Fibroblast of upper back skin (primary cell): ENCODE measurements around the gene DSG4.
"Not testable (repeated sequence)": the region's sequence is repeated elsewhere in the genome, so short reads cannot be mapped to it uniquely, and the experiment has no call there.

ENCODE experiments used
- DNase-seq: peaks from one replicate; pipeline ENCODE4 v3.0.0-alpha.2; 2013

DSG4 gene, protein sequence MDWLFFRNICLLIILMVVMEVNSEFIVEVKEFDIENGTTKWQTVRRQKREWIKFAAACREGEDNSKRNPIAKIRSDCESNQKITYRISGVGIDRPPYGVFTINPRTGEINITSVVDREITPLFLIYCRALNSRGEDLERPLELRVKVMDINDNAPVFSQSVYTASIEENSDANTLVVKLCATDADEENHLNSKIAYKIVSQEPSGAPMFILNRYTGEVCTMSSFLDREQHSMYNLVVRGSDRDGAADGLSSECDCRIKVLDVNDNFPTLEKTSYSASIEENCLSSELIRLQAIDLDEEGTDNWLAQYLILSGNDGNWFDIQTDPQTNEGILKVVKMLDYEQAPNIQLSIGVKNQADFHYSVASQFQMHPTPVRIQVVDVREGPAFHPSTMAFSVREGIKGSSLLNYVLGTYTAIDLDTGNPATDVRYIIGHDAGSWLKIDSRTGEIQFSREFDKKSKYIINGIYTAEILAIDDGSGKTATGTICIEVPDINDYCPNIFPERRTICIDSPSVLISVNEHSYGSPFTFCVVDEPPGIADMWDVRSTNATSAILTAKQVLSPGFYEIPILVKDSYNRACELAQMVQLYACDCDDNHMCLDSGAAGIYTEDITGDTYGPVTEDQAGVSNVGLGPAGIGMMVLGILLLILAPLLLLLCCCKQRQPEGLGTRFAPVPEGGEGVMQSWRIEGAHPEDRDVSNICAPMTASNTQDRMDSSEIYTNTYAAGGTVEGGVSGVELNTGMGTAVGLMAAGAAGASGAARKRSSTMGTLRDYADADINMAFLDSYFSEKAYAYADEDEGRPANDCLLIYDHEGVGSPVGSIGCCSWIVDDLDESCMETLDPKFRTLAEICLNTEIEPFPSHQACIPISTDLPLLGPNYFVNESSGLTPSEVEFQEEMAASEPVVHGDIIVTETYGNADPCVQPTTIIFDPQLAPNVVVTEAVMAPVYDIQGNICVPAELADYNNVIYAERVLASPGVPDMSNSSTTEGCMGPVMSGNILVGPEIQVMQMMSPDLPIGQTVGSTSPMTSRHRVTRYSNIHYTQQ

GRCh38 chr18:31376477-31376876 is at the start of gene DSG4:
Gene DSG4 (plus strand): TSS chr18:31376777. CDS start chr18:31376912, 135 bp downstream.
- no peak for DNase-seq

GRCh38 chr18:31329787-31330438 is 46.7 kb upstream of the DSG4 start:
- no peak for DNase-seq

GRCh38 chr18:31343454-31343853 is 33.1 kb upstream of the DSG4 start:
- DNase-seq: no peak

DNA sequence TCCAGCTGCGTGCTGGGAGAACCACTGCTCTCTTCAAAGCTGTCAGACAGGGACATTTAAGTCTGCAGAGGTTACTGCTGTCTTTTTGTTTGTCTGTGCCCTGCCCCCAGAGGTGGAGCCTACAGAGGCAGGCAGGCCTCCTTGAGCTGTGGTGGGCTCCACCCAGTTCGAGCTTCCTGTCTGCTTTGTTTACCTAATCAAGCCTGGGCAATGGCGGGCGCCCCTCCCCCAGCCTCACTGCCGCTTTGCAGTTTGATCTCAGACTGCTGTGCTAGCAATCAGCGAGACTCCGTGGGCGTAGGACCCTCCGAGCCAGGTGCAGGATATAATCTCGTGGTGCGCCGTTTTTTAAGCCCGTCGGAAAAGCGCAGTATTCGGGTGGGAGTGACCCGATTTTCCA is 23.2 kb upstream of the DSG4 start:
- not testable (repeated sequence) for DNase-seq

DNA sequence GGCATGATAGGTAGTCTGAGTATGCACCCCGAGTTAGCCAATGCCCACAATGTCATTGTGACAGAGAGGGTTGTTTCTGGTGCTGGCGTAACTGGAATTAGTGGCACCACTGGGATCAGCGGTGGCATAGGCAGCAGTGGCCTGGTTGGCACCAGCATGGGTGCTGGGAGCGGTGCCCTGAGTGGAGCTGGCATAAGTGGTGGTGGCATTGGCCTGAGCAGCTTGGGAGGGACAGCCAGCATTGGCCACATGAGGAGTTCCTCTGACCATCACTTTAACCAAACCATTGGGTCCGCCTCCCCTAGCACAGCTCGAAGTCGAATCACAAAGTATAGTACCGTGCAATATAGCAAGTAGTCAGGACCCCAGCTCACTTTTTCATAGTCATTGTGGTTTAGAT is 21.6 kb upstream of the DSG4 start:
- DNase-seq: no peak

GRCh38 chr18:31356025-31356424 is 20.6 kb upstream of the DSG4 start:
- no peak for DNase-seq

GRCh38 chr18:31364190-31364589 is 12.4 kb upstream of the DSG4 start:
- no peak for DNase-seq

DNA sequence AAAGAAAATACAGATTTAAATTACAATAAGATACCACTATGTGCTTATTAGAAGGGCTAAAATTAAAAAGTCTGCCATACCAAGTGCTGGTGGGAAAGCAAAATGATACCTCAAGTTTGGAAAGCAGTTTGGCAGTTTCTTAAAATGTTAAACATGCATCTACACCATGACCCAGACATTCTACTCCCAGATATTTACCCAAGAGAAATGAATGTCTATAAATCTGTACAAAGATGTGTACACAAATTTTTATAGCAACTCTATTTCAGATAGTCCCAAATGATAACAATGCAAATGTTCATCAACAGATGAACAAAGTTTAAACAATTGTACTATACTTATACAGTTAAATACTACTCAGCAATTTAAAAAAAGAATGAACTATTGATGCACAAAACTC is 7.1 kb upstream of the DSG4 start:
- no peak for DNase-seq

DNA sequence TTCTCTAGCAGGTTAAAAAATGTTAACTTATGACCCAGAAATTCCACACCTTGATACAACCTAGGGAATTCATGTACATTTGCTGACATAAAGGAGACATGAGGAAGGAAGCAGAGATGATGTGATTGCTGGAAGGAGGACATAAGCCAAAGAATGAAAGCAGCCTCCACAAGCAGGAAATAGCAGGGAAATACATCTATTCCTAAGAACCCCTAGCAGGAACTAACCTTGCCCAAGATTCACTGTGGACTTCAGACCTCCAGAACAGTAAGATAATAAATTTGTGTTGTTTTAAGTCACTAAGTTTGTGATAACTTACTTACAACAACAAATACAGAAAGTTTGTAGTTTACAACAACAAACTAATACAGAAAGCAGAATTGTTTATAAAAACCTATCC is 4.6 kb upstream of the DSG4 start:
- DNase-seq: no peak

- no peak for DNase-seq
Measured at GRCh38 chr18:31373641-31374040, 2.9 kb upstream of the DSG4 start.

DNA sequence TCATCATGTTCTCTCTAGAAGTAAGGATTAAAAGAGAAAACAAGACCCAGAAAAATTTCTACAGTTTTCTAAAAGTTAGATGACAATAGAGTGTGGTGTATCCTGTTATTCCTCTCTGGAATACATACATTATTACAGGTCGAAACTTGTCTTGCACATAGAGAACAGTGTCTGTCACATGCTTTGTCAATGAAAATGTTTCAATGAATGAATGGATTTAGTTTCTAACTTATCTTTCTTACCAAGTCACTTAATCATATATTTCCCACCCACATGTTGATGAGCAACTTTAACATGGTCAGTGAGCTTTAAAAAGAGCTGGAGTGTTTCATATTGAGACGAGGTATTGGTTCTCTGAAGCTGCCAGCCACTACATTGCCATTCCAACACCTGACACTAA is 4.3 kb downstream of the DSG4 start:
- no peak for DNase-seq

- DNase-seq: no peak
Measured at GRCh38 chr18:31382107-31382506, 5.5 kb downstream of the DSG4 start.

- no peak for DNase-seq
Measured at GRCh38 chr18:31386741-31387140, 10.2 kb downstream of the DSG4 start.

GRCh38 chr18:31393286-31393685 is 16.7 kb downstream of the DSG4 start:
- DNase-seq: no peak

GRCh38 chr18:31396796-31397612 is 20.4 kb downstream of the DSG4 start:
- no peak for DNase-seq

- no peak for DNase-seq
Measured at GRCh38 chr18:31398191-31398590, 21.6 kb downstream of the DSG4 start.

DNA sequence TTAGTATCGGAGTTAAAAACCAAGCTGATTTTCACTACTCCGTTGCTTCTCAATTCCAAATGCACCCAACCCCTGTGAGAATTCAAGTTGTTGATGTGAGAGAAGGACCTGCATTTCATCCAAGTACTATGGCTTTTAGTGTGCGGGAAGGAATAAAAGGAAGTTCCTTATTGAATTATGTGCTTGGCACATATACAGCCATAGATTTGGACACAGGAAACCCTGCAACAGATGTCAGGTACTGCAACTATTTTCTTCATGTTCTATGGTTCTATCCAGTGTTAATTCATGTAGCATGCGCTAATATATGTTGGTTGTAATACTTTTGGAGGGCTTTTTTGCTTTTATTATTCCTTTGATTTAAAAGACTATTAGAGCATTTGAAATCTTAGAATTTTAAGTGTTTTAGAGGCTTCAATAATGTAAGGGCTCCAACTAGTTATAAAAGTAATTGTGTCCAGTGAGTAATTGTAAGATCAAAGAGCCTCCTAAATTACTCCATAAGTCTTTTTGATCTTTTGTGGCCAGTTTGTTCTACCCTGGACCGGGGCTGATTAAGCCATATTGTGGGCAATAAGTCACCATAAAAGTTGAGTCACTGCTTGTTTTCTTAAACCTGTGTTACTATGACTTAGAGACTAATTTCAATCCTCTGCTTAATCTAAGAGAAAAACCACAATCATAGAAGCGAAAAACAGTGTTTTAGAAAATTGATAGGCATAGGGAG is 22.9 kb downstream of the DSG4 start:
- DNase-seq: no peak

- no peak for DNase-seq
Measured at GRCh38 chr18:31401156-31402025, 24.8 kb downstream of the DSG4 start.

DNA sequence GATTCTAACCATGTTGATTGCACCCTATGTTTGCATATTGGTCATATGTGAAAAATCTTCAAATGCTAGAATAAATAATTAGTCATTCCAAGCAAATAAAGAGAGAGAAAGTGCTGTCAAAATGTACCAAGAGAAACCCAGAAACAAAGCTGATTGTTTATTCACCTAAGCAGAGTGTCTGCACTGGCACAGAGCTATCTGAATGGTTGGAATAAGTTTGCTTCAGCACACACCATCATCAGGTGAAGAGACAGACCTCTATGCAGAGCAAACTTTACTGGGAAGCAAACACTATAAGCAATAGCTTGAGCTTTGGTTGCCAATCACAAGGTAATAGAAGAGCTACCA is 25.4 kb downstream of the DSG4 start:
- no peak for DNase-seq

GRCh38 chr18:31403409-31403808 is 26.8 kb downstream of the DSG4 start:
- DNase-seq: no peak

DNA sequence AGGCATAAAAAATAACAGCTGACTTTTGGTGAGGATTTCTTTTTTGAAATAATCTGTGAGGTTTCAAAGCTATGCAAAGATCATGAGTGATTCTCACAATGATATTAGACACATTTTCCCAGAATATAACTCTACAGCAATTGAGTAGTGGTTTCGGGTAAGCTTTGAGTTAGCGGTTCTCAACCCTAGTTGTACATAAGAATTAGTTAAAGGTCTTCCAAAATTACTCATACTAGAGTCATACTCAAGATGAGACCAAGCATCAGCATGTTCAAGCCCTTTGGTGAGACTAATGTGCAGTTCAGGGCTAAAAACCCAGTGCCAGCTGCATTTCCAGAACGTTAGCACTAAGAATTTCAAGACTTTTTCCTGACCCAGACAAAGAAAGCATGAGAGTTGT is 31.1 kb downstream of the DSG4 start:
- DNase-seq: no peak
